ENCODE measurements around the gene RNF182. TPM values are rescaled to one million over a fixed set of nuclear protein-coding genes. Genes with fewer than 3 reads are reported as not detected.

Gene RNF182
- total RNA-seq, 1 donor from 2014 or later = 4.2 TPM

- Mint-ChIP-seq H3K9me3 (no peaks in the 10 kb centered on the region), H3K27ac (no peak overlapping the region), H3K27me3 (ENCODE audit: low read depth) (peaks cover 2% of the 10 kb centered on the region), H3K4me1 (peaks cover 25% of the 10 kb centered on the region), H3K36me3 (no peaks in the 10 kb centered on the region), H3K4me3 (no peak overlapping the region)
- no peak for TF ChIP-seq CTCF (IDR thresholded peaks at IDR 0.05; ENCODE audit: unreplicated experiment)
- DNase-seq (ENCODE audit: low spot score in 2 of 2, unreplicated experiment in 2 of 2) = no peak
Measured at GRCh38 chr6:13990796-13991195, 66.0 kb downstream of the RNF182 start.

- Mint-ChIP-seq H3K4me3 (no peak overlapping the region), H3K36me3 (no peaks in the 10 kb centered on the region), H3K27me3 (ENCODE audit: low read depth) (peaks cover 2% of the 10 kb centered on the region), H3K27ac (no peak overlapping the region), H3K4me1 (peaks cover 25% of the 10 kb centered on the region), H3K9me3 (no peaks in the 10 kb centered on the region)
- DNase-seq (ENCODE audit: low spot score in 2 of 2, unreplicated experiment in 2 of 2) = no peak
- TF ChIP-seq CTCF (IDR thresholded peaks at IDR 0.05; ENCODE audit: unreplicated experiment) = no peak
Measured at GRCh38 chr6:13991393-13991792, 66.6 kb downstream of the RNF182 start.

- no peak for TF ChIP-seq CTCF (IDR thresholded peaks at IDR 0.05; ENCODE audit: unreplicated experiment)
- H3K36me3 Mint-ChIP-seq = no peaks in the 10 kb centered on the region
- peaks cover under 1% of the 10 kb centered on the region for H3K9me3 Mint-ChIP-seq
- no peak overlapping the region for H3K27ac Mint-ChIP-seq
- H3K4me1 Mint-ChIP-seq = peaks cover 25% of the 10 kb centered on the region
- no peak for DNase-seq (ENCODE audit: low spot score in 2 of 2, unreplicated experiment in 2 of 2)
- H3K27me3 Mint-ChIP-seq (ENCODE audit: low read depth) = peaks cover 2% of the 10 kb centered on the region
- no peak overlapping the region for H3K4me3 Mint-ChIP-seq
Measured at GRCh38 chr6:13992417-13993055, 67.8 kb downstream of the RNF182 start.

GRCh38 chr6:13993416-13993815, 68.7 kb downstream of the RNF182 start:
- Mint-ChIP-seq H3K36me3 (no peaks in the 10 kb centered on the region), H3K27ac (no peak overlapping the region), H3K4me1 (peaks cover 22% of the 10 kb centered on the region), H3K4me3 (no peak overlapping the region), H3K27me3 (ENCODE audit: low read depth) (no peaks in the 10 kb centered on the region), H3K9me3 (peaks cover 5% of the 10 kb centered on the region)
- TF ChIP-seq CTCF (IDR thresholded peaks at IDR 0.05; ENCODE audit: unreplicated experiment) = no peak
- no peak for DNase-seq (ENCODE audit: low spot score in 2 of 2, unreplicated experiment in 2 of 2)

- Mint-ChIP-seq H3K36me3 (no peaks in the 10 kb centered on the region), H3K4me1 (no peaks in the 10 kb centered on the region), H3K4me3 (no peak overlapping the region), H3K27me3 (ENCODE audit: low read depth) (peaks cover 2% of the 10 kb centered on the region), H3K9me3 (peaks cover 6% of the 10 kb centered on the region), H3K27ac (no peak overlapping the region)
- DNase-seq (ENCODE audit: low spot score in 2 of 2, unreplicated experiment in 2 of 2) = no peak
- TF ChIP-seq CTCF (IDR thresholded peaks at IDR 0.05; ENCODE audit: unreplicated experiment) = no peak
Measured at GRCh38 chr6:13998356-13998755, 73.6 kb downstream of the RNF182 start.

- Mint-ChIP-seq H3K36me3 (no peaks in the 10 kb centered on the region), H3K4me3 (no peak overlapping the region), H3K9me3 (peaks cover 6% of the 10 kb centered on the region), H3K4me1 (peaks cover 10% of the 10 kb centered on the region), H3K27me3 (ENCODE audit: low read depth) (peaks cover 2% of the 10 kb centered on the region), H3K27ac (no peak overlapping the region)
- TF ChIP-seq CTCF (IDR thresholded peaks at IDR 0.05; ENCODE audit: unreplicated experiment) = no peak
- DNase-seq (ENCODE audit: low spot score in 2 of 2, unreplicated experiment in 2 of 2) = no peak
Measured at GRCh38 chr6:14000901-14001300, 76.1 kb downstream of the RNF182 start.
